ENCODE results near the gene KATNAL1. TPM values are rescaled to one million over a fixed set of nuclear protein-coding genes. Genes with fewer than 3 reads are reported as not detected.

Gene KATNAL1
- polyA plus RNA-seq, 1 donor (not counting 4 experiments of a cell fraction or from before 2014, with no cell fraction given), result 10.1 TPM

DNA sequence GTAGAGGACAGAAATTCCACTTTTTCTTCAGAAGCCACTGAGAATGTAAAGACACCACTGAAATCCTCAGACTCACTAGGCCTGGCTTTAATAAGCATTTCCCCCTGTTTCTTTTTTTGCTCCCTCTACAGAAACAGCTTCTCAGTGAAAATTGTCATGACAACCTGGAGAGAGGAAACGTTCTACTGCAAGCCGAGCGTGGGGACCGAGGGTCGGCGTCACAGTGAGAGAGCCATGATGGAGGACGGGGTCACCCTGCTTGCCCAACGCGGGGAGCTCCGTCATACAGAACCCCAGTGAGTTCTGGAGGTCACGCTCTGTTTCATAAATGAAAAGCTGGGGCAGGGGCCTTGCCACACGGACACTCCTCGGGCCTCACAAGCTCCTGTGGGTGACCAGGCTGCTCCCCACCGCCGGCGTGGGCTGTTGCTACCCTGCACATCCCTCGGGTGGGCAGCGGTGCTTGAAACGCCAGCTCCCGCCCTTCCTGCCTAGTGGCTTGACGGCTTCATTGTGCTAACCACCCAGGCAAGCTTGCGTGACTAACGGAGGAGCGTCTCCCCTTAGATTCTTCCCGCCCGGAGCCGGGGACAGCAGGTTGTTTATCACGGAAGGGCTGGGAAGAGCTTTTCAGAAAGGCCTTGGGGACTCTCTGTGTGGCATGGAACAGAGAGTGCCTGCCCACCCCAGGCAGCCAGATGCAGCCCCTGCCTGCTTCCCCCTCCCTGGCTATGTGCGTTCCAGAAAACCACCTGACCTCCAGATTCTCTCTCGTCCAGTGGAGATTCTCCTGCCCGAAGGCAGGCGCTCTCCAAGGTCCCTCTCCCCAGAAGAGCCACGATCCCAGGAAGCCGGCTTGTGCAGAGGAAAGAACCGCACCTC is 153.6 kb downstream of the KATNAL1 start:
- FAIRE-seq, result no peak

More for the DNA sequence above, 153.6 kb downstream of the KATNAL1 start:
- no peaks in the 10 kb centered on the region for H4K20me1 ChIP-seq (ENCODE audit: control insufficient read depth, extremely low read depth, insufficient read depth, low read length)
- no peak for TF ChIP-seq CTCF (optimal IDR thresholded peaks at IDR 0.05 in 1 of 3, IDR thresholded peaks at IDR 0.05 in 1 of 3, conservative IDR thresholded peaks at IDR 0.05 in 1 of 3; ENCODE audit: extremely low read depth in 1 of 3, insufficient read depth in 2 of 3, low read length in 3 of 3)
- H3K4me2 ChIP-seq (ENCODE audit: control insufficient read depth, extremely low read depth, insufficient read depth, low read depth, low read length), result no peak overlapping the region
- DNase-seq (ENCODE audit: low read depth, low spot score), result no peak
- H2AFZ ChIP-seq (ENCODE audit: control insufficient read depth, low read length), result no peak overlapping the region
- no peaks in the 10 kb centered on the region for H3K9me1 ChIP-seq (ENCODE audit: control insufficient read depth, extremely low read depth, insufficient read depth, low read length)
- H3K4me3 ChIP-seq (ENCODE audit: control insufficient read depth in 2 of 3, extremely low read depth in 1 of 3, insufficient read depth in 2 of 3, low read depth in 1 of 3, low read length in 3 of 3), result no peak overlapping the region
- no peaks in the 10 kb centered on the region for H3K79me2 ChIP-seq (ENCODE audit: control insufficient read depth, insufficient read depth, low read length)
- H3K9me3 ChIP-seq (ENCODE audit: control insufficient read depth, low read depth, low read length), result no peaks in the 10 kb centered on the region
- dilution Hi-C loops (cut with MboI; ENCODE audit: extremely low pct_ligation_motif_present, low sequenced_read_pairs), result no loop called here
- H3K36me3 ChIP-seq (ENCODE audit: control insufficient read depth in 2 of 2, extremely low read depth in 1 of 2, insufficient read depth in 2 of 2, low read length in 2 of 2), result no peaks in the 10 kb centered on the region
- peaks cover 4% of the 10 kb centered on the region for H3K27me3 ChIP-seq (ENCODE audit: control insufficient read depth, extremely low read depth, insufficient read depth, low read length)
- no peak overlapping the region for H3K27ac ChIP-seq (ENCODE audit: control insufficient read depth, insufficient read depth, low read length)
- no peak overlapping the region for H3K9ac ChIP-seq (ENCODE audit: control insufficient read depth, extremely low read depth, insufficient read depth, low read length)
- H3K4me1 ChIP-seq (ENCODE audit: control insufficient read depth, extremely low read depth, insufficient read depth, low read length), result no peaks in the 10 kb centered on the region

Small RNAs within 50 kb of the gene (small RNA-seq; reads per million reads assigned to genes)
- gene RNU6-64P (ENCODE audit: insufficient read length in 3 of 3, low read depth in 3 of 3, low replicate concordance in 1 of 3), result 0 to 0.33 (median 0) reads per million in 3 experiments

Other genes with a start within 250 kb of the KATNAL1 start
- 0.26 to 0.38 TPM in 2 of 3 replicates, not detected in the other for gene UBE2L5, start 114.9 kb upstream of the KATNAL1 start, polyA plus RNA-seq
- gene HMGB1, start 158.4 kb upstream of the KATNAL1 start, polyA plus RNA-seq, result 63.8 to 221 TPM (median 156 TPM) in 3 replicates